PC-3 (cell line): ENCODE results near the gene ABCB8. TPM values are rescaled to one million over a fixed set of nuclear protein-coding genes. Genes with fewer than 3 reads are reported as not detected.
A peak's percentile ranks its signal among the peaks of the same experiment; 100 is the strongest.

Experiments
- ATAC-seq: fragments of 200-7000 bp; cut with Tn5 transposase; 2 replicates; pipeline ENCODE4 v1.9.1; 2020; ENCODE audit warnings: mild to moderate bottlenecking, moderate library complexity
- BruUV-seq: library from RNA; stranded (reverse); fragments of 400-500 nt; replicated peaks from 2 replicates; lab custom pipeline; 2021; lab: Mats Ljungman, UMichigan
- CTCF ChIA-PET: fragments of 300-600 bp; sonication (Branson Sonifier 250); formaldehyde crosslinking; loops from one replicate; lab custom pipeline; 2022; ENCODE audit warnings: antibody characterized with exemption; lab: Charles Lee
- POLR2A ChIA-PET: fragments of 300-600 bp; sonication (Branson Sonifier 250); formaldehyde crosslinking; loops from one replicate; lab custom pipeline; 2022; ENCODE audit warnings: antibody characterized with exemption; ENCODE audit not compliant: unreplicated experiment; lab: Charles Lee
- DNase-seq: peaks from one replicate; pipeline ENCODE4 v3.0.0-alpha.2; 2015
- H2AFZ ChIP-seq: fragments of 300-600 bp; sonication (generic); 2 replicates; pipeline ENCODE4 v1.6.0; 2016; ENCODE audit warnings: antibody characterized with exemption, low read length
- H3F3A ChIP-seq: fragments of 300-600 bp; sonication (generic); one replicate; pipeline ENCODE4 v1.6.0; 2017; ENCODE audit warnings: antibody characterized with exemption, low read length, control low read depth, mild to moderate bottlenecking; ENCODE audit not compliant: unreplicated experiment
- H3K27ac ChIP-seq: fragments of 300-600 bp; sonication (generic); 2 replicates; pipeline ENCODE4 v1.5.1; 2016; ENCODE audit warnings: mild to moderate bottlenecking, low read length
- H3K27me3 ChIP-seq: fragments of 300-600 bp; sonication (generic); 2 replicates; pipeline ENCODE4 v1.6.1; 2016; ENCODE audit warnings: low read length, mixed read lengths
- H3K36me3 ChIP-seq: fragments of 300-600 bp; sonication (generic); 2 replicates; pipeline ENCODE4 v1.6.1; 2016; ENCODE audit warnings: low read depth, mixed run types, low read length, mixed read lengths
- H3K4me1 ChIP-seq: fragments of 300-600 bp; sonication (generic); 2 replicates; pipeline ENCODE4 v1.5.1; 2016; ENCODE audit warnings: low read length; ENCODE audit not compliant: insufficient read depth
- H3K4me2 ChIP-seq: fragments of 300-600 bp; sonication (generic); 2 replicates; pipeline ENCODE4 v1.6.0; 2016; ENCODE audit warnings: low read length
- H3K4me3 ChIP-seq: fragments of 300-600 bp; sonication (generic); 2 replicates; pipeline ENCODE4 v1.5.1; 2016; ENCODE audit warnings: mild to moderate bottlenecking, low read length, mixed read lengths
- H3K79me2 ChIP-seq: fragments of 300-600 bp; sonication (generic); 2 replicates; pipeline ENCODE4 v1.6.1; 2017; ENCODE audit warnings: low read length, mixed read lengths
- H3K9ac ChIP-seq: fragments of 300-600 bp; sonication (generic); 2 replicates; pipeline ENCODE4 v1.6.0; 2016; ENCODE audit warnings: mild to moderate bottlenecking, low read length
- H3K9me2 ChIP-seq: fragments of 300-600 bp; sonication (generic); replicated peaks from 2 replicates; pipeline ENCODE4 v1.6.1; 2016; ENCODE audit warnings: mixed run types, low read length, mixed read lengths
- H3K9me3 ChIP-seq: fragments of 300-600 bp; sonication (generic); 2 replicates; pipeline ENCODE4 v1.6.1; 2016; ENCODE audit warnings: low read length, mixed read lengths
- H4K20me1 ChIP-seq: fragments of 300-600 bp; sonication (generic); 2 replicates; pipeline ENCODE4 v1.6.1; 2016; ENCODE audit warnings: low read length, mixed read lengths
- EZH2 ChIP-seq: fragments of 300-600 bp; sonication (generic); IDR thresholded peaks from one replicate; pipeline ENCODE4 v1.6.1; 2017; ENCODE audit warnings: antibody characterized with exemption, mild to moderate bottlenecking, low read length; ENCODE audit not compliant: unreplicated experiment
- EZH2phosphoT487 ChIP-seq: fragments of 300-600 bp; sonication (generic); IDR thresholded peaks from 2 replicates; pipeline ENCODE4 v1.6.1; 2018; ENCODE audit warnings: mild to moderate bottlenecking, antibody characterized with exemption, low read length, borderline replicate concordance
- intact Hi-C: fragments of 100-400 bp; cut with micrococcal nuclease; formaldehyde crosslinking; loops from 2 replicates; pipeline ENCODE4 v1.9.0; 2023
- total RNA-seq: library from RNA; depleted of rRNA; stranded (reverse); fragments of >200 nt; gene quantifications from 2 replicates; pipeline ENCODE4 v1.2.3, GENCODE V29; 2014
- TF ChIP-seq, protein P1 (sequence below): fragments of 300-600 bp; sonication (generic); conservative IDR thresholded peaks from 2 replicates; pipeline ENCODE4 v1.5.1; 2017; ENCODE audit warnings: antibody characterized with exemption, low read depth, mild to moderate bottlenecking, low read length

The ABCB8 gene
- total RNA-seq, 1 experiment from 2014 or later = 58.4 TPM

DNA sequence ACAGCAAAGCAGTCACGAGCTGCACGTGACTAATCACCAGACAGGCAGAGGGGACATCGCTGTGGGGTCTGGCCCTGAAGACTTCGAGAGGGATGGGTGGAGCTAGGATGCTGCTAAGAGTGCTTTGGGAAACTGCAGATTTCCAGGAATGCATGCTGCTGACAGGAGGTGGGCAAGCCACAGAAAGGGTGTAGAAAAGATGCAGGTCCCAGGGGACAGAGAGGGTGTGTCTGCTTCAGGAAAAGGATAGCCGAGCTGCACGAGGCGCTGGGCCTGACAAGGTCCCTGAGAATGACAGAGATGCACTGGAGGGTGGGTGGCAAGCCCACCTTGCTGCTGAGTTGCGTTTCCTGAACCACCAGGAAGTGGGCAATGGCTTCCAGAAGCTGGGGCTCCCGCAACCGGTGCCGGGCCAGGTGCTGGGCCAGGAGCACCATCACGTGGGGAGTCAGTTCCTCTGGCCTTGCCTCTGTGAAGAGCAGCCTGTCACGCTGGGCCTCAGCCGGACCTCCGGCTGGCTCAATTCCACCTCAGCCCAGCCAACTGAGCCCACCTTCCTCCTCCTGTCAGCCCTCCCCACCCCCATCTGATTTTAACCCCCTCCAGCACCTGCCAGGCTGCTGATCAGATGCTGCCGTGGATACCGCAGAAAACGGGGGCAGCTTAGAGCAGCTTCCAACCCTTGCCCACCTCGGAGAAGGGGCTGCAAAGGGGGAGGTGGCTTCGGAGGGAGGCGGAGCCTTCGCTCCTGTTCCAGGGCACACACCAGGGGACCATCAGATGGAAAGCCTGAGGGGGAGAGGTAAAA is 50.2 kb downstream of the ABCB8 start:
- Histone ChIP-seq H3F3A (no peaks in the 10 kb centered on the region), H3K9me2 (no peaks in the 10 kb centered on the region), H3K4me3 (no peak overlapping the region), H3K4me1 (peaks cover 27% of the 10 kb centered on the region), H3K9me3 (no peaks in the 10 kb centered on the region), H3K79me2 (peaks cover 41% of the 10 kb centered on the region), H3K4me2 (no peak overlapping the region), H3K27ac (no peak overlapping the region), H3K9ac (no peak overlapping the region), H4K20me1 (no peaks in the 10 kb centered on the region), H2AFZ (no peak overlapping the region), H3K36me3 (peaks cover 11% of the 10 kb centered on the region; the same call in 1 of the 2 replicates), H3K27me3 (no peaks in the 10 kb centered on the region)
- DNase-seq (no peak), ATAC-seq (no peak)
- ChIA-PET CTCF (no interaction called here), POLR2A (no interaction called here)
- intact Hi-C loops = loop anchor here (5.0 kb wide), 1 partner anchor 34 kb away; no protein-coding TSS in a partner anchor
- TF ChIP-seq EZH2 = no peak
- BruUV-seq = no TSS peak

DNA sequence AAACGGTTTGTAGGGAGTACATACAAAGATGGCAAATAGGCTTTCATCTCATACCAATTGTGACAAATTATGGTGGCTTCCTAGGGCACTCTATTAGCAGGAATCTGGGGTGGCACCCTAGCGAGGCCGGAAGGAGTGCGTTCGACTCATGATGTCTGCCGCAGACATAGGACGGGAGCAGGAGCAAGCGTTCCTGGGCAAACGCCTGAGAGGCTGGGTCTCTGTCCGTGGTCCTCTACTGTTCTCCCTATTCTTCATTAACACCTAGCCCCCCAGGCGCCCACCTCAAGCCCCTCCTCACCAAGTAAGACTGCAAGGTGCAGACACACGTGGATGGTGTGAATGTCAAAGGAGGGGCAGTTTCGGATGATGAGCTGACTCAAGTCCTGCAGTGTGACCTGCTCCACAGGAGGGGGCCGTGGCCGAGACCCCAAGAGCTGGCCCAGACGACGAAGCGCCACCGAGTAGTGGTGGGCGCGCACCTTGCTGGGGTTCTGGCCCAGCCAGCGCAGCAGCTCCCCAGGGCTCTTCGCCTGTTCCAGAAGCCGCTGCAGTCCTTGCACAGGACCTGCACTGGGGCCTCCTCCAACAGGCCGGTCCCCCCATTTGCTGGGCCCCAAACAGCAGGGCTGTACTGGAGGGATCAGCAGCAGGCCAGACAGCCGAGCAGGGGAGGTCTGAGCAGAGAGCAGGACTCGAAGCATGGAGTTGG is 51.1 kb downstream of the ABCB8 start:
- H3K79me2 ChIP-seq = peaks cover 41% of the 10 kb centered on the region
- ATAC-seq = no peak
- H3K27ac ChIP-seq = no peak overlapping the region
- no peaks in the 10 kb centered on the region for H4K20me1 ChIP-seq
- BruUV-seq = no TSS peak
- H3F3A ChIP-seq = no peaks in the 10 kb centered on the region
- H3K36me3 ChIP-seq = peaks cover 3% of the 10 kb centered on the region; the same call in 1 of the 2 replicates
- no peak for TF ChIP-seq EZH2
- TF ChIP-seq EZH2phosphoT487 = no peak
- TF ChIP-seq, protein P1, sequence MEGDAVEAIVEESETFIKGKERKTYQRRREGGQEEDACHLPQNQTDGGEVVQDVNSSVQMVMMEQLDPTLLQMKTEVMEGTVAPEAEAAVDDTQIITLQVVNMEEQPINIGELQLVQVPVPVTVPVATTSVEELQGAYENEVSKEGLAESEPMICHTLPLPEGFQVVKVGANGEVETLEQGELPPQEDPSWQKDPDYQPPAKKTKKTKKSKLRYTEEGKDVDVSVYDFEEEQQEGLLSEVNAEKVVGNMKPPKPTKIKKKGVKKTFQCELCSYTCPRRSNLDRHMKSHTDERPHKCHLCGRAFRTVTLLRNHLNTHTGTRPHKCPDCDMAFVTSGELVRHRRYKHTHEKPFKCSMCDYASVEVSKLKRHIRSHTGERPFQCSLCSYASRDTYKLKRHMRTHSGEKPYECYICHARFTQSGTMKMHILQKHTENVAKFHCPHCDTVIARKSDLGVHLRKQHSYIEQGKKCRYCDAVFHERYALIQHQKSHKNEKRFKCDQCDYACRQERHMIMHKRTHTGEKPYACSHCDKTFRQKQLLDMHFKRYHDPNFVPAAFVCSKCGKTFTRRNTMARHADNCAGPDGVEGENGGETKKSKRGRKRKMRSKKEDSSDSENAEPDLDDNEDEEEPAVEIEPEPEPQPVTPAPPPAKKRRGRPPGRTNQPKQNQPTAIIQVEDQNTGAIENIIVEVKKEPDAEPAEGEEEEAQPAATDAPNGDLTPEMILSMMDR = no peak
- intact Hi-C loops = loop anchor here (5.0 kb wide), 1 partner anchor 33 kb away; no protein-coding TSS in a partner anchor
- DNase-seq = no peak
- peak overlapping the region; percentile 98 for H3K9ac ChIP-seq
- H3K4me3 ChIP-seq = peak overlapping the region; percentile 91
- no peaks in the 10 kb centered on the region for H3K9me2 ChIP-seq
- H2AFZ ChIP-seq = no peak overlapping the region
- H3K9me3 ChIP-seq = no peaks in the 10 kb centered on the region
- no peaks in the 10 kb centered on the region for H3K27me3 ChIP-seq
- H3K4me2 ChIP-seq = peak overlapping the region; percentile 95
- ChIA-PET POLR2A (no interaction called here), CTCF (no interaction called here)
- H3K4me1 ChIP-seq = peaks cover 31% of the 10 kb centered on the region

- Histone ChIP-seq H4K20me1 (no peaks in the 10 kb centered on the region), H3K27ac (peak overlapping the region; percentile 61), H3K4me2 (peak overlapping the region; percentile 95), H3K9me2 (no peaks in the 10 kb centered on the region), H3K4me1 (peaks cover 34% of the 10 kb centered on the region), H3K9ac (peak overlapping the region; percentile 98), H3K27me3 (no peaks in the 10 kb centered on the region), H2AFZ (peak overlapping the region; percentile 70), H3K36me3 (no peaks in the 10 kb centered on the region; the same call in 1 of the 2 replicates), H3K9me3 (no peaks in the 10 kb centered on the region), H3K79me2 (peaks cover 41% of the 10 kb centered on the region), H3K4me3 (peak overlapping the region; percentile 91), H3F3A (no peaks in the 10 kb centered on the region)
- CTCF ChIA-PET = no interaction called here
- intact Hi-C loops = loop anchor here (1.0 kb wide), 3 partner anchors 17 to 52 kb away; partner anchors contain the start of gene ABCB8
- POLR2A ChIA-PET = interaction anchor here (0.6 to 0.7 kb wide), 3 partner anchors 17 to 67 kb away, joined by 3 to 15 read pairs (median 5); no protein-coding TSS in a partner anchor
- DNase-seq (no peak), ATAC-seq (peak; percentile 3)
- BruUV-seq = TSS peak; percentile 47
- TF ChIP-seq, protein P1 = no peak
- no peak for TF ChIP-seq EZH2
- TF ChIP-seq EZH2phosphoT487 = no peak
Measured at GRCh38 chr7:151080067-151080521, 51.8 kb downstream of the ABCB8 start.
